Progenitor cell of endocrine pancreas (in vitro differentiated cells): ENCODE results near the gene HECTD2. TPM values are rescaled to one million over a fixed set of nuclear protein-coding genes. Genes with fewer than 3 reads are reported as not detected.

Experiments used
- DNase-seq: peaks from one replicate; pipeline ENCODE4 v3.0.0; 2021; ENCODE audit warnings: low spot score; ENCODE audit not compliant: unreplicated experiment
- H3K27ac Mint-ChIP-seq: 2 replicates; pipeline ENCODE4 v1.8.0; 2021; ENCODE audit warnings: mild to moderate bottlenecking, moderate library complexity, mixed read lengths
- H3K27me3 Mint-ChIP-seq: 2 replicates; pipeline ENCODE4 v1.8.0; 2021; ENCODE audit warnings: mixed read lengths
- H3K36me3 Mint-ChIP-seq: 2 replicates; pipeline ENCODE4 v1.8.0; 2022; ENCODE audit warnings: mixed read lengths; ENCODE audit not compliant: insufficient read depth
- H3K4me1 Mint-ChIP-seq: 2 replicates; pipeline ENCODE4 v1.8.0; 2021; ENCODE audit warnings: low read depth, mixed read lengths
- H3K4me3 Mint-ChIP-seq: 2 replicates; pipeline ENCODE4 v1.8.0; 2021; ENCODE audit warnings: low read depth, mild to moderate bottlenecking, moderate library complexity, mixed read lengths
- H3K9me3 Mint-ChIP-seq: 2 replicates; pipeline ENCODE4 v1.8.0; 2021; ENCODE audit warnings: low read depth, mixed read lengths
- total RNA-seq: library from RNA; stranded (reverse); gene quantifications from 2 replicates; pipeline ENCODE4 v1.2.1, GENCODE V29; 2021
- TF ChIP-seq, protein P1 (sequence below): fragments of 200-600 bp; sonication (generic); IDR thresholded peaks from one replicate; pipeline ENCODE4 v1.5.0; 2021; ENCODE audit warnings: antibody characterized with exemption, mild to moderate bottlenecking; ENCODE audit not compliant: unreplicated experiment

Gene HECTD2
- total RNA-seq, 1 donor from 2014 or later: 33.1 TPM

GRCh38 chr10:91537614-91538383, 127.7 kb downstream of the HECTD2 start:
- no peak overlapping the region for H3K27ac Mint-ChIP-seq
- TF ChIP-seq, protein P1, sequence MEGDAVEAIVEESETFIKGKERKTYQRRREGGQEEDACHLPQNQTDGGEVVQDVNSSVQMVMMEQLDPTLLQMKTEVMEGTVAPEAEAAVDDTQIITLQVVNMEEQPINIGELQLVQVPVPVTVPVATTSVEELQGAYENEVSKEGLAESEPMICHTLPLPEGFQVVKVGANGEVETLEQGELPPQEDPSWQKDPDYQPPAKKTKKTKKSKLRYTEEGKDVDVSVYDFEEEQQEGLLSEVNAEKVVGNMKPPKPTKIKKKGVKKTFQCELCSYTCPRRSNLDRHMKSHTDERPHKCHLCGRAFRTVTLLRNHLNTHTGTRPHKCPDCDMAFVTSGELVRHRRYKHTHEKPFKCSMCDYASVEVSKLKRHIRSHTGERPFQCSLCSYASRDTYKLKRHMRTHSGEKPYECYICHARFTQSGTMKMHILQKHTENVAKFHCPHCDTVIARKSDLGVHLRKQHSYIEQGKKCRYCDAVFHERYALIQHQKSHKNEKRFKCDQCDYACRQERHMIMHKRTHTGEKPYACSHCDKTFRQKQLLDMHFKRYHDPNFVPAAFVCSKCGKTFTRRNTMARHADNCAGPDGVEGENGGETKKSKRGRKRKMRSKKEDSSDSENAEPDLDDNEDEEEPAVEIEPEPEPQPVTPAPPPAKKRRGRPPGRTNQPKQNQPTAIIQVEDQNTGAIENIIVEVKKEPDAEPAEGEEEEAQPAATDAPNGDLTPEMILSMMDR: no peak
- no peak for DNase-seq
- peaks cover 15% of the 10 kb centered on the region for H3K36me3 Mint-ChIP-seq
- H3K4me1 Mint-ChIP-seq: peaks cover 1% of the 10 kb centered on the region
- H3K9me3 Mint-ChIP-seq: peaks cover 6% of the 10 kb centered on the region
- H3K4me3 Mint-ChIP-seq: no peak overlapping the region
- H3K27me3 Mint-ChIP-seq: no peaks in the 10 kb centered on the region

GRCh38 chr10:91539930-91540329, 129.8 kb downstream of the HECTD2 start:
- Mint-ChIP-seq H3K9me3 (peaks cover 6% of the 10 kb centered on the region), H3K4me3 (no peak overlapping the region), H3K27me3 (no peaks in the 10 kb centered on the region), H3K4me1 (peaks cover 1% of the 10 kb centered on the region), H3K36me3 (peaks cover 12% of the 10 kb centered on the region), H3K27ac (no peak overlapping the region)
- no peak for DNase-seq
- TF ChIP-seq, protein P1: no peak

GRCh38 chr10:91540733-91541132, 130.6 kb downstream of the HECTD2 start:
- no peaks in the 10 kb centered on the region for H3K27me3 Mint-ChIP-seq
- H3K4me3 Mint-ChIP-seq: no peak overlapping the region
- H3K9me3 Mint-ChIP-seq: peaks cover 6% of the 10 kb centered on the region
- no peak overlapping the region for H3K27ac Mint-ChIP-seq
- DNase-seq: no peak
- H3K4me1 Mint-ChIP-seq: peaks cover 1% of the 10 kb centered on the region
- TF ChIP-seq, protein P1: no peak
- H3K36me3 Mint-ChIP-seq: peaks cover 12% of the 10 kb centered on the region

GRCh38 chr10:91541481-91541880, 131.3 kb downstream of the HECTD2 start:
- no peak overlapping the region for H3K27ac Mint-ChIP-seq
- peaks cover 9% of the 10 kb centered on the region for H3K9me3 Mint-ChIP-seq
- peaks cover 1% of the 10 kb centered on the region for H3K4me1 Mint-ChIP-seq
- no peak overlapping the region for H3K4me3 Mint-ChIP-seq
- no peak for DNase-seq
- peaks cover 14% of the 10 kb centered on the region for H3K36me3 Mint-ChIP-seq
- no peaks in the 10 kb centered on the region for H3K27me3 Mint-ChIP-seq
- TF ChIP-seq, protein P1: no peak

DNA sequence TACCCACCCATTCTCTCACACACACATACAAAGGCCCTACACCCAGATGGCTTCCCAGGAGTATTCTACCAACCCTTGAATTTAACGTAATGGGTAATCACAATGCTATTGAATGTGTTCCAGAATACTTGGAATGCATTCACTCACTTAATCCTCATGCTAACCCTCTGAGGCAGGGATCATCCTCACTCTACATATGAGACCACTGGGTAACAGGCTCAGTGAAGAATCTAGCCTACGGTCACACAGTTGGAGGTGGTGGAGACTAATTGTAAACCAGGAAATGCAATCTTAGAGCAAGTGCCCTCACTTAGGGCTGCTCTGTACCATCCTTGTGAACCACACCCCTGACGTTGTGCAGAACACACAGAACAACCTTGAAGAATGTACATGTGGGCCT, 135.2 kb downstream of the HECTD2 start:
- DNase-seq: no peak
- Mint-ChIP-seq H3K36me3 (peaks cover 3% of the 10 kb centered on the region), H3K9me3 (peaks cover 3% of the 10 kb centered on the region), H3K4me3 (no peak overlapping the region), H3K4me1 (no peaks in the 10 kb centered on the region), H3K27me3 (no peaks in the 10 kb centered on the region), H3K27ac (no peak overlapping the region)
- TF ChIP-seq, protein P1: no peak
